Measurements from ENCODE around the gene BAZ2B. TPM values are rescaled to one million over a fixed set of nuclear protein-coding genes. Genes with fewer than 3 reads are reported as not detected.

Gene BAZ2B
- total and polyA plus RNA-seq, 4 donors = 18.3 to 266 (median 39.5) TPM

DNA sequence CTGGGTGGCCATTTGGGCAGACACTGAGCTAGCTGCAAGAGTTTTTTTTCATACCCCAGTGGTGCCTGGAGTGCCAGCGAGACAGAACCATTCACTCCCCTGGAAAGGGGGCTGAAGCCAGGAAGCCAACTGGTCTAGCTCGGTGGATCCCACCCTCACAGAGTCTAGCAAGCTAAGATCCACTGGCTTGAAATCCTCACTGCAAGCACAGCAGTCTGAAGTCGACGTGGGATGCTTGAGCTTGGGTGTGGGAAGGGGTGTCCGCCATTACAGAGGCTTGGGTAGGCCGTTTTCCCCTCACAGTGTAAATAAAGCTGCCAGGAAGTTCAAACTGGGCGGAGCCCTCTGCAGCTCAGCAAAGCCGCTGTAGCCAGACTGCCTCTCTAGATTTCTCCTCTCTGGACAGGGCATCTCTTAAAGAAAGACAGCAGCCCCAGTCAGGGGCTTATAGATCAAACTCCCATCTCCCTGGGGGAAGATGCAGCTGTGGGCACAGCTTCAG is 260.2 kb downstream of the BAZ2B start:
- Histone ChIP-seq H3K27me3 (ENCODE audit: control insufficient read depth in 3 of 3, insufficient read depth in 3 of 3, low read length in 2 of 3) (no peaks in the 10 kb centered on the region), H3K4me1 (ENCODE audit: control insufficient read depth in 5 of 5, insufficient read depth in 5 of 5, low read length in 5 of 5) (no peaks in the 10 kb centered on the region), H3K9me3 (ENCODE audit: control insufficient read depth in 4 of 4, insufficient read depth in 3 of 4, low read length in 3 of 4) (no peaks in the 10 kb centered on the region), H3K36me3 (ENCODE audit: control insufficient read depth in 4 of 4, insufficient read depth in 4 of 4, low read length in 4 of 4) (peaks cover 5 to 12% (median 9%) of the 10 kb centered on the region in 4 donors), H3K9ac (ENCODE audit: insufficient read depth in 1 of 2, low read length in 2 of 2) (no peak overlapping the region), H3K4me3 (no peak overlapping the region), H3K27ac (ENCODE audit: low read depth in 1 of 2, low read length in 1 of 2) (no peak overlapping the region)
- ATAC-seq (ENCODE audit: insufficient read depth, low FRiP score) (no peak), DNase-seq (no peak)
- TF ChIP-seq, protein P1, sequence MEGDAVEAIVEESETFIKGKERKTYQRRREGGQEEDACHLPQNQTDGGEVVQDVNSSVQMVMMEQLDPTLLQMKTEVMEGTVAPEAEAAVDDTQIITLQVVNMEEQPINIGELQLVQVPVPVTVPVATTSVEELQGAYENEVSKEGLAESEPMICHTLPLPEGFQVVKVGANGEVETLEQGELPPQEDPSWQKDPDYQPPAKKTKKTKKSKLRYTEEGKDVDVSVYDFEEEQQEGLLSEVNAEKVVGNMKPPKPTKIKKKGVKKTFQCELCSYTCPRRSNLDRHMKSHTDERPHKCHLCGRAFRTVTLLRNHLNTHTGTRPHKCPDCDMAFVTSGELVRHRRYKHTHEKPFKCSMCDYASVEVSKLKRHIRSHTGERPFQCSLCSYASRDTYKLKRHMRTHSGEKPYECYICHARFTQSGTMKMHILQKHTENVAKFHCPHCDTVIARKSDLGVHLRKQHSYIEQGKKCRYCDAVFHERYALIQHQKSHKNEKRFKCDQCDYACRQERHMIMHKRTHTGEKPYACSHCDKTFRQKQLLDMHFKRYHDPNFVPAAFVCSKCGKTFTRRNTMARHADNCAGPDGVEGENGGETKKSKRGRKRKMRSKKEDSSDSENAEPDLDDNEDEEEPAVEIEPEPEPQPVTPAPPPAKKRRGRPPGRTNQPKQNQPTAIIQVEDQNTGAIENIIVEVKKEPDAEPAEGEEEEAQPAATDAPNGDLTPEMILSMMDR (IDR thresholded peaks at IDR 0.05; ENCODE audit: control extremely low read depth, extremely low read depth) = no peak
- 81 to 83% methylated on average over 8 of the region's 8 CpGs for WGBS, 2 donors

DNA sequence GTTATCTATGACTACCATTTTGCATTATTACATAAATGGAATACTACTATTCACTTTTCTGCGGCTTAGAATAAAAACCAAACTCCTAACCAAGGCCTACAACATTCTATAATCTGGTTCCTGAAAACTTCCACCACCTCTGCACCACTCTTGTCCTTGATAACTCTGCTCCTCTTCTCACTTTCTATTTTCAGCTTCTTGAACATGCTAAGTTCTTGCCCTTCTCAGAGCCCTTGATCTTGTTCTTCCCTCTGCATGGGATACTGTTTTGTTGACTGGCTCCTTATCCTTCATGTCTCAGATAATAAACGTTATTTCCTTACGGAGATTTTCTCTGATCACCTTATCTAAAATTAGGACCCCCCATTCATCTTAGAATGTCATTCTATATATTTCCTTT is 264.4 kb downstream of the BAZ2B start:
- H3K27me3 ChIP-seq (ENCODE audit: control insufficient read depth in 3 of 3, insufficient read depth in 3 of 3, low read length in 2 of 3) = no peaks in the 10 kb centered on the region
- no peak overlapping the region for H3K27ac ChIP-seq (ENCODE audit: low read depth in 1 of 2, low read length in 1 of 2)
- peaks cover 18 to 34% (median 22%) of the 10 kb centered on the region in 4 donors for H3K36me3 ChIP-seq (ENCODE audit: control insufficient read depth in 4 of 4, insufficient read depth in 4 of 4, low read length in 4 of 4)
- H3K9me3 ChIP-seq (ENCODE audit: control insufficient read depth in 4 of 4, insufficient read depth in 3 of 4, low read length in 3 of 4) = no peaks in the 10 kb centered on the region
- no peak for ATAC-seq (ENCODE audit: insufficient read depth, low FRiP score)
- WGBS, 2 donors = 77 to 85% methylated on average over 3 of the region's 3 CpGs
- H3K4me1 ChIP-seq (ENCODE audit: control insufficient read depth in 5 of 5, insufficient read depth in 5 of 5, low read length in 5 of 5) = no peaks in the 10 kb centered on the region
- H3K4me3 ChIP-seq = no peak overlapping the region
- no peak for DNase-seq
- TF ChIP-seq, protein P1 (IDR thresholded peaks at IDR 0.05; ENCODE audit: control extremely low read depth, extremely low read depth) = no peak
- H3K9ac ChIP-seq (ENCODE audit: insufficient read depth in 1 of 2, low read length in 2 of 2) = no peak overlapping the region

DNA sequence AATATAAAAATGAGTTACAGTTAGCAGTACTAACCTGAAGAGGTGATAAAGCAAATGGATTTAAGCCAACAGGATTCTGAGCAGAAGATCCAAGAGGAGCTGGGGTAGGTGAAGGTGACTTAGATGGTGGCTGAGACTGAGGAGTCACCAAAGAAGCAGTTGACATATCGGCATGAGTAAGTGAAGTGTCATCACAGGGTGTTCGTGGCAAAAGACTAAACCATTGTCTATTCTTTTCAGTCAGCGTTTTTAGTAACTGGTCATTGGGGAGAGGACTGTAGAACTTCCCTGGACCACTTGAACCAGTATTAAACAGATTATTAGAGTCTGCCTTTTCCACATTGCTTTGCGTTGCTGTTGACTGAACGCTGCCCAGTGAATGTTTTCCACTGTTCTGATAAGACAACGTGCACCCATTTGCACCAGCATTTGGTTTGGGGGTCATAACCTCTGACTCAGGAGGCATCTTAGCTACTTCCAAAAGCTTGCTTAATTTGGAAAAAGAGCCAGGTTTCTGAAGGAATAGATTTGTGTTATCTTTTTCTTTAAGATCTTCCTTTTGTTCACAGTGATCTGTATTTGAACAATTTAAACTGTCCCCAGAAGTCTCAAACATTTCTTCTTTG is 266.6 kb downstream of the BAZ2B start:
- Histone ChIP-seq H3K27me3 (ENCODE audit: control insufficient read depth in 3 of 3, insufficient read depth in 3 of 3, low read length in 2 of 3) (no peaks in the 10 kb centered on the region), H3K27ac (ENCODE audit: low read depth in 1 of 2, low read length in 1 of 2) (no peak overlapping the region), H3K36me3 (ENCODE audit: control insufficient read depth in 4 of 4, insufficient read depth in 4 of 4, low read length in 4 of 4) (peaks cover 8 to 40% (median 19%) of the 10 kb centered on the region in 4 donors), H3K4me3 (no peak overlapping the region), H3K9ac (ENCODE audit: insufficient read depth in 1 of 2, low read length in 2 of 2) (no peak overlapping the region), H3K4me1 (ENCODE audit: control insufficient read depth in 5 of 5, insufficient read depth in 5 of 5, low read length in 5 of 5) (no peaks in the 10 kb centered on the region), H3K9me3 (ENCODE audit: control insufficient read depth in 4 of 4, insufficient read depth in 3 of 4, low read length in 3 of 4) (no peaks in the 10 kb centered on the region)
- TF ChIP-seq, protein P1 (IDR thresholded peaks at IDR 0.05; ENCODE audit: control extremely low read depth, extremely low read depth) = no peak
- DNase-seq (no peak), ATAC-seq (ENCODE audit: insufficient read depth, low FRiP score) (no peak)
- WGBS, 2 donors = 91 to 94% methylated on average over 6 of the region's 6 CpGs
